Kidney (tissue), 14 donors: Measurements from ENCODE around the gene CHML. TPM values are rescaled to one million over a fixed set of nuclear protein-coding genes. Genes with fewer than 3 reads are reported as not detected.
A peak's percentile ranks its signal among the peaks of the same experiment; 100 is the strongest.

Source experiments
- DNase-seq, 5 donors: peaks; one replicate each; pipeline ENCODE4 v3.0.0-alpha.2; 2013 to 2020
- FAIRE-seq: peaks from 2 replicates; lab custom pipeline; 2012; peaks lifted over from hg19 to GRCh38; lab: Jason Lieb, UNC
- H3K27ac ChIP-seq, 2 donors: one replicate each; pipeline ENCODE4 v1.7.0; 2013; ENCODE audit warnings: low read depth in 2 of 2, low read length in 2 of 2, inconsistent platforms in 1 of 2
- H3K27me3 ChIP-seq: one replicate; pipeline ENCODE4 v1.7.1; 2013; ENCODE audit warnings: low read length, inconsistent platforms; ENCODE audit not compliant: control insufficient read depth, insufficient read depth
- H3K36me3 ChIP-seq, 3 donors: one replicate each; pipeline versions ENCODE4 v1.7.0 to v1.7.1; 2013; ENCODE audit warnings: low read length in 3 of 3, control low read depth in 1 of 3, inconsistent platforms in 1 of 3; ENCODE audit not compliant: insufficient read depth in 3 of 3, control insufficient read depth in 2 of 3
- H3K4me1 ChIP-seq, 3 donors: one replicate each; pipeline versions ENCODE4 v1.7.0 to v1.7.1; 2013; ENCODE audit warnings: low read length in 3 of 3, inconsistent platforms in 1 of 3, low read depth in 1 of 3; ENCODE audit not compliant: control insufficient read depth in 2 of 3, insufficient read depth in 2 of 3
- H3K4me3 ChIP-seq, 3 donors: one replicate each; pipeline versions ENCODE4 v1.7.0 to v1.8.1; 2013; ENCODE audit warnings: low read length in 3 of 3, control low read depth in 1 of 3, inconsistent platforms in 1 of 3
- H3K9ac ChIP-seq, 3 donors: one replicate each; pipeline versions ENCODE4 v1.7.0 to v1.7.1; 2013; ENCODE audit warnings: low read length in 3 of 3, control low read depth in 1 of 3, inconsistent platforms in 1 of 3
- H3K9me3 ChIP-seq, 3 donors: one replicate each; pipeline versions ENCODE4 v1.7.0 to v1.7.1; 2013; ENCODE audit warnings: low read length in 3 of 3, control low read depth in 1 of 3, inconsistent platforms in 1 of 3; ENCODE audit not compliant: control insufficient read depth in 2 of 3, insufficient read depth in 1 of 3
- CTCF ChIP-seq: IDR thresholded peaks from 3 replicates; pipeline ENCODE4 v1.5.1; 2012; ENCODE audit warnings: mild to moderate bottlenecking, moderate library complexity, borderline replicate concordance; ENCODE audit not compliant: insufficient read depth; ENCODE audit errors: extremely low read depth
- intact Hi-C: fragments of 100-400 bp; cut with DNase I; formaldehyde crosslinking; loops from one replicate; pipeline ENCODE4 v1.11.1; 2022
- polyA plus RNA-seq: library from polyadenylated mRNA; stranded (reverse); fragments of 350-450 nt; fragmentation: Illumina TruSeq; extraction: RNeasy Lipid Tissue Mini Kit (QIAGEN cat#74804); gene quantifications from one replicate; pipeline ENCODE4 v1.2.3, GENCODE V29; 2014; ENCODE audit warnings: low read depth, low replicate concordance; ENCODE audit not compliant: insufficient read depth
- total RNA-seq: library from RNA; stranded (reverse); fragmentation: NEBNext Ultra II Directional; extraction: Animal tissue kit (Norgen Biotek cat#: 25700); gene quantifications from one replicate; pipeline ENCODE4 v1.2.1, GENCODE V29; 2021
- donor health status: control.
- donor health status: control.
- donor health status: control.
- donor health status: control.
- donor health status: control.
- donor health status: DM: yes; HTN: yes; CAD: no.
- donor health status: Normal renal cell carcinoma (clear cell type).

The CHML gene
- total and polyA plus RNA-seq, 2 donors from 2014 or later = 1.8 to 7.3 TPM

GRCh38 chr1:241617426-241617825, 22.7 kb downstream of the CHML start:
- H3K27ac ChIP-seq = no peak overlapping the region
- H3K36me3 ChIP-seq = no peaks in the 10 kb centered on the region
- no peak overlapping the region for H3K9ac ChIP-seq
- no peak for FAIRE-seq
- no peak overlapping the region for H3K4me3 ChIP-seq
- H3K9me3 ChIP-seq = no peaks in the 10 kb centered on the region
- H3K27me3 ChIP-seq = no peaks in the 10 kb centered on the region
- intact Hi-C loops = no loop called here
- peaks cover 0 to 7% (median 3%) of the 10 kb centered on the region in 3 donors for H3K4me1 ChIP-seq
- TF ChIP-seq CTCF = no peak
- DNase-seq = no peak

DNA sequence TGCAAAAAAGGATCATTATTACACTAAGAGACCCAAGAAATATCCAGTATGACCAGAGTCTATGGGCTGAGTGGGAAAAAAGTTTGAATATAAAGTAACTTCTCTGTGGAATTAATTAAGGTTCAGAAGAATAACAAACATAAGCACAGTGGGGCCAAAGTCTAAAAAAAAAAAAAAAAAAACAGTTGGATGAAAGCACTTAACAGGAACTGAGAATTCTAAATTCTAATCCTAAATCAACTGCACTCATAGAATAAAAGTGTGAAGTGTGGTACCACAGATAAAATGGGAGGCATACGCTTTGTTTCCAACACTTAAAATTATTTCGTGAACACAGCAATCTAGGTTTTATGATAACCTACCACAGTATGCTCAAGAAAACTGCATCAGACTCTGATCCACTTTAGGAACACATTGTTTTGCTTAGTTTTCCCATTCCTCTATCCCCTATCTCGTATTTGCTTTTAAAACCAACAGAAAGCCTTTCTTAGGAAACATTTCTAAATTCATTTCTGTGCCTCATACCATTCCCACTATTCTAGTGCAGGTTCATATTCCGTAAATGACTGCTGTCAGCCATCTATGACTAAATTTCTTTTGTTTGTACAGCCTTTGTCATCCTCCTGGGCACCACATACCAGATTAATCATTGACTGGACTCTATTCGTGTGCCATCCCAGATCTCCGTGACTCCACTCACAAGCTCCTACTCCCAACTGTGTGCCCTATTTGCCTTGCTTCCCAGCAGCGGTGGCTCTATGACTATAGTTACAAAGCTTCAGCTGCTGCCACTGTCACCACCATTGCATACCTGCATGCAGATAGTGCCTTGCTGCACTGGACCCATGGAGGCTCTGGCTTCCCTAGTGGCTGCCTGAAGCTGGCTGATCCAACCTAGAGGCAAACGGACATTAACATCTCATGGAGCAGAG, 24.9 kb downstream of the CHML start:
- no peaks in the 10 kb centered on the region for H3K9me3 ChIP-seq
- H3K27me3 ChIP-seq = no peaks in the 10 kb centered on the region
- FAIRE-seq (no peak), DNase-seq (no peak)
- H3K27ac ChIP-seq = no peak overlapping the region
- no peaks in the 10 kb centered on the region for H3K36me3 ChIP-seq
- TF ChIP-seq CTCF = no peak
- peaks cover 0 to 3% (median 0%) of the 10 kb centered on the region in 3 donors for H3K4me1 ChIP-seq
- H3K9ac ChIP-seq = no peak overlapping the region
- peak overlapping the region in 1 of 3 donors; percentile 7 for H3K4me3 ChIP-seq
- intact Hi-C loops = no loop called here

GRCh38 chr1:241614572-241614971, 25.6 kb downstream of the CHML start:
- Histone ChIP-seq H3K27ac (no peak overlapping the region), H3K27me3 (no peaks in the 10 kb centered on the region), H3K9me3 (no peaks in the 10 kb centered on the region), H3K9ac (no peak overlapping the region), H3K4me1 (peaks cover 0 to 3% (median 0%) of the 10 kb centered on the region in 3 donors), H3K4me3 (no peak overlapping the region), H3K36me3 (no peaks in the 10 kb centered on the region)
- intact Hi-C loops = no loop called here
- FAIRE-seq = no peak
- no peak for DNase-seq
- no peak for TF ChIP-seq CTCF
